GM23248 (cell line): ENCODE results near the gene SLC46A2.

Source experiments
- EZH2 ChIP-seq: fragments of 200-600 bp; sonication (generic); IDR thresholded peaks from 2 replicates; pipeline ENCODE4 v1.6.1; 2018; ENCODE audit warnings: antibody characterized with exemption, mild to moderate bottlenecking; ENCODE audit not compliant: insufficient read depth, poor library complexity, severe bottlenecking
- EZH2phosphoT487 ChIP-seq: fragments of 200-600 bp; sonication (generic); IDR thresholded peaks from 2 replicates; pipeline ENCODE4 v1.6.1; 2018; ENCODE audit warnings: antibody characterized with exemption, moderate library complexity, mild to moderate bottlenecking, low read depth; ENCODE audit not compliant: insufficient read depth

GRCh38 chr9:112839331-112839730, 51.3 kb downstream of the SLC46A2 start:
- TF ChIP-seq EZH2, result no peak
- no peak for TF ChIP-seq EZH2phosphoT487
